Mesothelial cell of epicardium (in vitro differentiated cells): ENCODE results near the gene USF3. TPM values are rescaled to one million over a fixed set of nuclear protein-coding genes. Genes with fewer than 3 reads are reported as not detected.

Experiments used
- DNase-seq, 2 experiments: peaks; one replicate each; pipeline ENCODE4 v3.0.0; 2021; ENCODE audit warnings: low spot score in 2 of 2; ENCODE audit not compliant: unreplicated experiment in 2 of 2
- H3K27ac Mint-ChIP-seq: 2 replicates; pipeline ENCODE4 v1.8.0; 2021; ENCODE audit warnings: mixed read lengths
- H3K27me3 Mint-ChIP-seq: 2 replicates; pipeline ENCODE4 v1.8.0; 2021; ENCODE audit warnings: low read depth, mixed read lengths
- H3K36me3 Mint-ChIP-seq: 2 replicates; pipeline ENCODE4 v1.8.0; 2021; ENCODE audit warnings: mixed read lengths
- H3K4me1 Mint-ChIP-seq: 2 replicates; pipeline ENCODE4 v1.8.0; 2021; ENCODE audit warnings: mixed read lengths
- H3K4me3 Mint-ChIP-seq: 2 replicates; pipeline ENCODE4 v1.8.0; 2021; ENCODE audit warnings: mild to moderate bottlenecking, moderate library complexity, mixed read lengths
- H3K9me3 Mint-ChIP-seq: 2 replicates; pipeline ENCODE4 v1.8.0; 2021; ENCODE audit warnings: mixed read lengths
- CTCF ChIP-seq: fragments of 200-600 bp; sonication (generic); IDR thresholded peaks from one replicate; pipeline ENCODE4 v1.5.0; 2021; ENCODE audit warnings: antibody characterized with exemption; ENCODE audit not compliant: unreplicated experiment
- total RNA-seq: library from RNA; stranded (reverse); gene quantifications from 3 replicates; pipeline ENCODE4 v1.2.1, GENCODE V29; 2021

The USF3 gene
- total RNA-seq, 1 donor from 2014 or later, result 17.9 TPM

GRCh38 chr3:113668015-113668414, 28.4 kb downstream of the USF3 start:
- no peak for DNase-seq
- Mint-ChIP-seq H3K4me3 (no peak overlapping the region), H3K27me3 (no peaks in the 10 kb centered on the region), H3K36me3 (peaks cover 12% of the 10 kb centered on the region), H3K27ac (no peak overlapping the region), H3K4me1 (no peaks in the 10 kb centered on the region), H3K9me3 (no peaks in the 10 kb centered on the region)
- no peak for TF ChIP-seq CTCF

GRCh38 chr3:113664523-113665094, 31.8 kb downstream of the USF3 start:
- no peaks in the 10 kb centered on the region for H3K9me3 Mint-ChIP-seq
- H3K36me3 Mint-ChIP-seq, result peaks cover 24% of the 10 kb centered on the region
- DNase-seq, result no peak
- no peaks in the 10 kb centered on the region for H3K4me1 Mint-ChIP-seq
- H3K27me3 Mint-ChIP-seq, result no peaks in the 10 kb centered on the region
- no peak for TF ChIP-seq CTCF
- H3K4me3 Mint-ChIP-seq, result no peak overlapping the region
- H3K27ac Mint-ChIP-seq, result no peak overlapping the region

- H3K36me3 Mint-ChIP-seq, result peaks cover 30% of the 10 kb centered on the region
- H3K27me3 Mint-ChIP-seq, result no peaks in the 10 kb centered on the region
- H3K4me1 Mint-ChIP-seq, result no peaks in the 10 kb centered on the region
- no peak for TF ChIP-seq CTCF
- DNase-seq, result no peak
- H3K9me3 Mint-ChIP-seq, result no peaks in the 10 kb centered on the region
- H3K4me3 Mint-ChIP-seq, result no peak overlapping the region
- no peak overlapping the region for H3K27ac Mint-ChIP-seq
Measured at GRCh38 chr3:113663761-113664160, 32.7 kb downstream of the USF3 start.

GRCh38 chr3:113663324-113663750, 33.1 kb downstream of the USF3 start:
- Mint-ChIP-seq H3K27me3 (no peaks in the 10 kb centered on the region), H3K4me1 (no peaks in the 10 kb centered on the region), H3K9me3 (no peaks in the 10 kb centered on the region), H3K4me3 (no peak overlapping the region), H3K36me3 (peaks cover 34% of the 10 kb centered on the region), H3K27ac (no peak overlapping the region)
- DNase-seq, result no peak
- TF ChIP-seq CTCF, result no peak

- Mint-ChIP-seq H3K27me3 (no peaks in the 10 kb centered on the region), H3K4me1 (no peaks in the 10 kb centered on the region), H3K4me3 (no peak overlapping the region), H3K36me3 (peaks cover 39% of the 10 kb centered on the region), H3K27ac (no peak overlapping the region), H3K9me3 (no peaks in the 10 kb centered on the region)
- no peak for DNase-seq
- TF ChIP-seq CTCF, result no peak
Measured at GRCh38 chr3:113662824-113663223, 33.6 kb downstream of the USF3 start.

GRCh38 chr3:113660896-113661295, 35.5 kb downstream of the USF3 start:
- H3K36me3 Mint-ChIP-seq, result peaks cover 57% of the 10 kb centered on the region

More at GRCh38 chr3:113660896-113661295, 35.5 kb downstream of the USF3 start:
- Mint-ChIP-seq H3K4me1 (no peaks in the 10 kb centered on the region), H3K27ac (no peak overlapping the region), H3K9me3 (peaks cover 8% of the 10 kb centered on the region), H3K27me3 (no peaks in the 10 kb centered on the region), H3K4me3 (no peak overlapping the region)
- no peak for TF ChIP-seq CTCF
- no peak for DNase-seq
